ENCODE results near the gene GABRD.
"Not testable (repeated sequence)": the region's sequence is repeated elsewhere in the genome, so short reads cannot be mapped to it uniquely, and the experiment has no call there.

GABRD gene, protein sequence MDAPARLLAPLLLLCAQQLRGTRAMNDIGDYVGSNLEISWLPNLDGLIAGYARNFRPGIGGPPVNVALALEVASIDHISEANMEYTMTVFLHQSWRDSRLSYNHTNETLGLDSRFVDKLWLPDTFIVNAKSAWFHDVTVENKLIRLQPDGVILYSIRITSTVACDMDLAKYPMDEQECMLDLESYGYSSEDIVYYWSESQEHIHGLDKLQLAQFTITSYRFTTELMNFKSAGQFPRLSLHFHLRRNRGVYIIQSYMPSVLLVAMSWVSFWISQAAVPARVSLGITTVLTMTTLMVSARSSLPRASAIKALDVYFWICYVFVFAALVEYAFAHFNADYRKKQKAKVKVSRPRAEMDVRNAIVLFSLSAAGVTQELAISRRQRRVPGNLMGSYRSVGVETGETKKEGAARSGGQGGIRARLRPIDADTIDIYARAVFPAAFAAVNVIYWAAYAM

GRCh38 chr1:2019172-2019543 is at the start of gene GABRD:
GABRD (plus strand) TSS chr1:2019345; CDS start chr1:2019424, 79 bp downstream.
- no peak for DNase-seq

DNA sequence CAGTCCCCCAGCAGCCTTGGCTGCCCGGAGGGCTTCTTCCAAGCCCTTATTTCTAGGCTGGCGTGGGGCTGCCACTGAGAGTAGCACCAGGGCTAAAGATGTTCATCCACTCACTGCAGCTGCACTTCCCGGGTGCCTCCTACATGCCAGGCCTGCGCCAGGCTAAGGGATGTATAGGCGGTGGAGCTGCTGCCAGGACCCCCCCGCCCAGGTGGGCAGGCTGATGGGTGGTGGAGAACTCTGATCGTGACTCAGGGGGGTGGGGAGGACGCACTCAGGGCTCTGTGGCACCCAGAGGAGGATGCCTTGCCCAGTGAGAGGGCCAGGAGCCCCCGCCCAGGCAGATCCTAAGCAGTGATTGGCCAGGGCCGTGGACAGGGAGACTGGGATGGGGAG is 49.6 kb upstream of the GABRD start:
- DNase-seq = no peak

GRCh38 chr1:1969953-1970716 is 49.0 kb upstream of the GABRD start:
- DNase-seq = no peak

- DNase-seq = no peak
Observed at GRCh38 chr1:1971017-1971416, 48.1 kb upstream of the GABRD start.

- no peak for DNase-seq
Observed at GRCh38 chr1:1971688-1972087, 47.5 kb upstream of the GABRD start.

DNA sequence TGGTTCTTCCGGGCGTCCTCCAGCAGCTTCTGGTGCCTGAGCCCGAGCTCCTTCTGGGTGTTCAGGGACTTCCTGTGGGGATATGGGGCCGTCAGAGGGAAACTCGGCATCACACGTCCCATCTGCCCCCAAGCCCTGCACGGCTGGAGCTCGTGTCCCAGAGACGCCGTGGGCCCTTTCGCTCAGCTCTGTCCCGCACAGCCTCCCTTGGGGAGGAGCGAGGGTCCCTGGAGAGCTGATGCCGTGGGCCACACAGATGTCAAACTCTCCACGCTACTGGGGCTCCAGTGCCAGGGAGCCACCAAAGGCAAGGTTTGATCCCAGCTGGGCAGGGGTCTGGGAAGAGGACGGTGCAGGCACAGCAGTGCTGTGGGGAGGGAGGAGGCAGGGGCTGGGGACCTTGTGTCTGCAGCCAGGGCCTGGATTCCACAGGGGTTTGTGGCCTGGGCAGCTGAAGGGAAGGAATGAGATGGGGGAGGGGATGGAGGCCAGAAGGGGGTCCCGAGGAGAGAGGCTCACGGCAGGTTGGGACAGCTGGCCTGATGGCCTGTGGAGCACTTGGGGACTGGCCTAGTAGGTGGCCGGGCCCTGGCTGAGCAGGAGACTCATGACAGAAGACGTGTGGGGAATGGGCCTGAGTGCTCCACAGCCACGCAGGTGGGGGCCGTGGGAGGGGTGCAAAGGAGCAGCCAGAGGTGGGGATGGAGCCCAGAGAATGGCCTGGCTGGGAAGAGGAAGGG is 46.0 kb upstream of the GABRD start:
- DNase-seq = no peak

DNA sequence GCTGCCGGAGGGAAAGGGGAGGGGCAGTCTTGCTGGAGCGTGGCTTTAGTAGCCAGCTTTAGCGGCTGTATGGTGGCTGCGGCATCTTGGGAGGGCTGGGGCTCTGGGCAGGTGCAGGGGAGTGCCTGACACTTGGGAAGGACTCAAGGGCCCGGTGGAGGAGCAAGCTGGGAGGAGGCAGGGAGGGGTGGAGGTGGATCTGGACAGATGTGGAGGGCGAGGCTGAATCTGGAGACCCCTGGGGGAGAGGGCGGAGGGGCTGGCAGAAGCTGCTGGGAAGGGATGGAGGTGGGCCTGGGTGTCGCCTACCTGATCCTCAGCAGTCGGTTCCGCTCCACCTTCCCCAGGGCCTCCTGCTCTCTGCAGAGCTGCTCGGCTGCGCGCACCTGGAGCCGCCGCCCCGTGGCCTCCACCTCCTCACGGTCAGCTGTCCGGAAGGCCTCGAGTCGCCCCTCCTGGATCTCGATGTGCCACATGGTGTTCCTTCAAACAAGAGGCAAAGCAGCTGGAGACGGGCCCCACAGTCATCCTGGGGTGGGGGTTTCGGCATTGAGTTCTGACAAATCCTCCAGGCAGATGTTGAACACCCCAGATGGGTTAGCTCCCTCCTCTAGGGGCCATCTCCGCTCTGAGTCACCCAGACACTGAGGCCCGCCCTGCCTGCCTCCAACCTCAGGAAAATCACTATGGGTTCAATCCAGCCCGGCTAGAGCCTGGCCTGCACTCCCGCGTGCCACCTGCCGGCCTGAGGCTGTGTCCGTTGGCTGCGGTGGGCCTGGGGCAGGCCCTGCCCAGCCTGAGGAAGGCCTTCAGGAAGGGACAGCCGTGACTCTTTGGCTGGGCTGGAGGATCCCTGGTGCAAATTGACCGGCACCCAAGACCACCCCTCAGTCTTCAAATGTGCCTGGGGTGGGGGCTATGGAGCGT is 45.2 kb upstream of the GABRD start:
- no peak for DNase-seq

DNA sequence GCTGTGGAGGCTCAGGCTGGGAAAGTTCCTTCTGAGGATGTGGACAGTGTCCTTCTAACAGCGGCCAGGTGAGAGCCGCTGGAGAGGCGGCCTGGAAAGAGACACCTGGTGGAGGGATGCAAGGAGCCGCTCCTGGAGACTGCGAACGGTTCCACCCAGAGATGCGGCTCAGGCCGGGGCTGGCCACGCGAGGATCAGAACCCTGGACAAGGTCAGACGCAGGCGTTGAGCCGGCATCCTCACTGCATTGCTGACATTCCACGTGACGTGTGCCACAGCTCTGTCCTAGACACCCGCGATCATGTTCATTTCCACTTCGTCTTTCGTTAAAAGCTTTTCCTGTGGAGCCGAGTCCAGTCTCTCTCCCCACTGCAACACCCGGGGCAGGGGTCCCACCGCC is 44.3 kb upstream of the GABRD start:
- no peak for DNase-seq

GRCh38 chr1:1975535-1975934 is 43.6 kb upstream of the GABRD start:
- DNase-seq = no peak

- DNase-seq = no peak
Observed at GRCh38 chr1:1976031-1976430, 43.1 kb upstream of the GABRD start.

- DNase-seq = no peak
Observed at GRCh38 chr1:1978108-1978507, 41.0 kb upstream of the GABRD start.

GRCh38 chr1:1978690-1979481 is 40.3 kb upstream of the GABRD start:
- not testable (repeated sequence) for DNase-seq

DNA sequence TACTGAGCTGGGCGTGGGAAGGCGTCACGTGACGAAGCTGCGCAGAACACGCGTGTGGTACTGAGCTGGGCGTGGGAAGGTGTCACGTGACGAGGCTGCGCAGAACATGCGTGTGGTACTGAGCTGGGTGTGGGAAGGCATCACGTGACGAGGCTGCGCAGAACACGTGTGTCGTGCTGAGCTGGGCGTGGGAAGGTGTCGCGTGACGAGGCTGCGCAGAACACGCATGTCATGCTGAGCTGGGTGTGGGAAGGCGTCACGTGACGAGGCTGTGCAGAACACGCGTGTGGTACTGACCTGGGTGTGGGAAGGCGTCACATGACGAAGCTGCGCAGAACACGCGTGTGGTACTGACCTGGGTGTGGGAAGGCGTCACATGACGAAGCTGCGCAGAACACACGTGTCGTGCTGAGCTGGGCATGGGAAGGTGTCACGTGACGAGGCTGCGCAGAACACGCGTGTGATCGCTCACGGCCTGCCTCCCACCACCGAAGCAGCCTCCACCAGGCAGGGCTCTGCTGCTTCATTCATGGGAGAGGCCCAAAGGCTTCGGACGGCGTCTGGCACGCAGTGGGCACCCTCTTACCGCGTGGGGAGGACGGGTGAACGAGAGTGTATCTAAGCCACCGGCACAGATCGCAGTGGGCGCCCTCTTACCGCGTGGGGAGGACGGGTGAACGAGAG is 39.5 kb upstream of the GABRD start:
- DNase-seq = no peak

- DNase-seq = no peak
Observed at GRCh38 chr1:1980467-1981141, 38.5 kb upstream of the GABRD start.

- no peak for DNase-seq
Observed at GRCh38 chr1:1981142-1981500, 38.0 kb upstream of the GABRD start.

DNA sequence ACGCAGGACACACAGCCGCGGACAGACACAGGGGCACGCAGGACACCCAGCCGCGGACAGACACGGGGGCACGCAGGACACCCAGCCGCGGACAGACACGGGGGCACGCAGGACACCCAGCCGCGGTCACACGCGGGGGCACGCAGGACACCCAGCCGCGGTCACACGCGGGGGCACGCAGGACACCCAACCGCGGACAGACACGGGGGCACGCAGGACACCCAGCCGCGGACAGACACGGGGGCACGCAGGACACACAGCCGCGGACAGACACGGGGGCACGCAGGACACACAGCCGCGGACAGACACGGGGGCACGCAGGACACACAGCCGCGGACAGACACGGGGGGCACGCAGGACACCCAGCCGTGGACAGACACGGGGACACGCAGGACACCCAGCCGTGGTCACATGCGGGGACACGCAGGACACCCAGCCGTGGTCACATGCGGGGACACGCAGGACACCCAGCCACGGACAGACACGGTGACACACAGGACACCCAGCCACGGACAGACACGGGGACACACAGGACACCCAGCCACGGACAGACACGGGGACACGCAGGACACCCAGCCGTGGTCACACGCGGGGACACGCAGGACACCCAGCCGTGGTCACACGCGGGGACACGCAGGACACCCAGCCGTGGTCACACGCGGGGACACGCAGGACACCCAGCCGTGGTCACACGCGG is 37.4 kb upstream of the GABRD start:
- not testable (repeated sequence) for DNase-seq

DNA sequence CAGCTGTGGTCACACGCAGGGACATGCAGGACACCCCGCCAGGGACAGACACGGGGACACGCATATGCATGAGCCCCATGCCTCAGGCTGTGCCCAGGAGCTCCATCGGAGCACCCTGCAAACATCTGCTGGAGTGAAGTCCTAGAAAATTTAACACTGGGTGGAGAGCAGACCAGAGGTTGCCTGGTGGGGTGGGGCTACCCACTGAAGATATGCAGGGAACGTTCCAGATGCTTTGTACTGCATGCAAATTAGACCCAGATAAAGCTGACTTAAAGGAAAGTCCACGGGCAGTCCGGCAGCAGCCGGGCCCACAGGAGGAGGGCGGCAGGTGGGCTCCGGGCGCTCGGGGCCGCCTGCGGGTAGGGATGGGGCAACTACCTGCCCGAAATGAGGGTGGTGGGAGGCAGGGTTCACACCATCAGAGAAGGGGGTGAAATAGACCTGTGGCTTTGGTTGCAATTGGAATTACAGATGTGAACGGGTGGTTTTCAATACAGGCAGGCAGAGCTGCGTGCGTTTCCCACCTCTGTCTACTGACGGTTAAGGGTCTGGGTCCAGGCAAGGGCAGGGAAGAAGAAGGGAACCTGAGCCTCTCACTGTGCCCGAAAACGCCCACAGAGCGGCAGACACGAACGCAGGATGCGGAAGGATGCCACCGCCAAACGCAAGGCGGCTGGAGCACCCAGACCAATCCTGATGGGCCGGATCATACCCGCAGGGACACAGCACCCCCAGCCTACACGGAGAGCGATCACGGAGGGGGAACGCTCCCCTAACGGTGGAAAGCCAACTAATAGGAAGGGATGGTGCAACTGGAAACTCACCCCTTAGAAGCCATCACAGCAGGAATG is 36.5 kb upstream of the GABRD start:
- peak in 2 of 56 donors; percentile 20 to 32 for DNase-seq
